Measurements from ENCODE around the gene PDCD1LG2. TPM values are rescaled to one million over a fixed set of nuclear protein-coding genes. Genes with fewer than 3 reads are reported as not detected.
A peak's percentile ranks its signal among the peaks of the same experiment; 100 is the strongest.

The PDCD1LG2 gene
- total RNA-seq, 1 donor from 2014 or later: under 0.01 TPM

GRCh38 chr9:5561828-5562488 lies 51.6 kb downstream of the PDCD1LG2 start:
- no peaks in the 10 kb centered on the region for H3K36me3 ChIP-seq (ENCODE audit: control insufficient read depth, insufficient read depth, low read length)
- TF ChIP-seq CTCF (IDR thresholded peaks at IDR 0.05; ENCODE audit: insufficient read depth, low read length, severe bottlenecking): no peak
- no peak overlapping the region for H3K4me3 ChIP-seq (ENCODE audit: low read depth, low read length)
- no peak for FAIRE-seq
- no peak for DNase-seq (ENCODE audit: low read depth)
- no peaks in the 10 kb centered on the region for H3K27me3 ChIP-seq (ENCODE audit: control insufficient read depth, insufficient read depth, low read length)

DNA sequence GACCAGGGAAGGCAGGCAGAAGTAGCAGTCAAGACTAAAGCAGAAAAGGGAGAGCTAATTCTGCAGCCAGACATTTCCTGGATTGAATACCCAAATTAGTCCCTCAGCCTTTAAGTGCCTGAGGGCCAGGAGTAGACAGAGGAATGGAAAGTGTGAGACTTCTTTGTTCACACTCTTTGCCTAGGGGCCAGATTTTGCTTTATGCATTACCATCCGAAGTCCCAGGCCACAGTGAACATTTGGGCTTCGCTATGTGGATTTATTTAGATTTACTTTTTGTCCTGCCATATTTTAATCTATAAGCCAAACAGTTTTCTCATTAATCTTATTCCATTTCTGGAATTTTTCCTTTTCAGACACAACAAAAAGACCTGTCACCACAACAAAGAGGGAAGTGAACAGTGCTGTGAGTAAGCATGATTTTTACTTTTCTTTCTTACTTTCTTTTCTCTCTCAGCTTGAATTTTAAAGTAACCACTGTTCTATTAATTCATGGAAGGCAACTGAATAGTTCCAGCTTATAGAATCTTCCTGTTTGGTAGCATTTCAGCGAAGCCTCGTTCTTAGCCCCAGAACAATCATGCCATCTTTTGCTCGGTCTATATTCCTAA lies 52.6 kb downstream of the PDCD1LG2 start:
- H3K4me3 ChIP-seq (ENCODE audit: low read depth, low read length): no peak overlapping the region
- no peak for TF ChIP-seq CTCF (IDR thresholded peaks at IDR 0.05; ENCODE audit: insufficient read depth, low read length, severe bottlenecking)
- FAIRE-seq (no peak), DNase-seq (ENCODE audit: low read depth) (no peak)
- H3K27me3 ChIP-seq (ENCODE audit: control insufficient read depth, insufficient read depth, low read length): no peaks in the 10 kb centered on the region
- H3K36me3 ChIP-seq (ENCODE audit: control insufficient read depth, insufficient read depth, low read length): no peaks in the 10 kb centered on the region

- FAIRE-seq (no peak), DNase-seq (ENCODE audit: low read depth) (peak; percentile 84)
- TF ChIP-seq CTCF (IDR thresholded peaks at IDR 0.05; ENCODE audit: insufficient read depth, low read length, severe bottlenecking): no peak
- Histone ChIP-seq H3K4me3 (ENCODE audit: low read depth, low read length) (no peak overlapping the region), H3K36me3 (ENCODE audit: control insufficient read depth, insufficient read depth, low read length) (no peaks in the 10 kb centered on the region), H3K27me3 (ENCODE audit: control insufficient read depth, insufficient read depth, low read length) (no peaks in the 10 kb centered on the region)
These were observed 53.1 kb downstream of the PDCD1LG2 start for GRCh38 chr9:5563417-5563815.

- H3K27me3 ChIP-seq (ENCODE audit: control insufficient read depth, insufficient read depth, low read length): no peaks in the 10 kb centered on the region
- no peak for TF ChIP-seq CTCF (IDR thresholded peaks at IDR 0.05; ENCODE audit: insufficient read depth, low read length, severe bottlenecking)
- no peak for FAIRE-seq
- peak; percentile 93 for DNase-seq (ENCODE audit: low read depth)
- H3K4me3 ChIP-seq (ENCODE audit: low read depth, low read length): no peak overlapping the region
- H3K36me3 ChIP-seq (ENCODE audit: control insufficient read depth, insufficient read depth, low read length): no peaks in the 10 kb centered on the region
These were observed 53.6 kb downstream of the PDCD1LG2 start for GRCh38 chr9:5563886-5564285.

DNA sequence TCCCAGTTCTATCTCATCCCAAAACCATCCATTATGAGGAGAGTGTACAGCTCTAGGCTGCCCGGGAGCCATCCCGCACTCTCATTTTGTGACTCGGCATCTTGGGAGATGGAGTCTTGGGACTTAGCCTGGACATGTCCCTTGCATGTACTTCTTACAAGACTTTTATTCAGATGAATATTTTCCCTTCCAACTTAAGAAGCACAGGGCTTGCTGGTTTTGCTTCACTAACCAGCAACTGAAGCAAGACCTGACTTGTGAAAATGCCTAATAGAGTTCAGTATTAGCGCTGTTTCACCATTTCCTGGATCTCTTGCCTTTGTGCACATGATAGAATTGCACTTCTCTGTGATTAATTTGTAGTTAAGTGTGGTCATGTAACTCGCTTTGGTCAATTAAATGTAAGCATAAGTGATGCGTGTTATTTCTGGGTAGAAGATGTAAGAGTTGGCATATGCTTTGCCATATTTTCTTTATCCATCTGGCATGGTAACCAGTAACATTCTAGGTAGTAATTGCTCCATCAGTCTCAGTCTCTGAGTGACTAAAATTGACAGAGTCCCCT lies 55.8 kb downstream of the PDCD1LG2 start:
- FAIRE-seq: no peak
- no peak overlapping the region for H3K4me3 ChIP-seq (ENCODE audit: low read depth, low read length)
- no peaks in the 10 kb centered on the region for H3K27me3 ChIP-seq (ENCODE audit: control insufficient read depth, insufficient read depth, low read length)
- TF ChIP-seq CTCF (IDR thresholded peaks at IDR 0.05; ENCODE audit: insufficient read depth, low read length, severe bottlenecking): no peak
- H3K36me3 ChIP-seq (ENCODE audit: control insufficient read depth, insufficient read depth, low read length): no peaks in the 10 kb centered on the region
- peak; percentile 98 for DNase-seq (ENCODE audit: low read depth)
